ENCODE measurements around the gene AMDHD1.
"Not testable (repeated sequence)": the region's sequence is repeated elsewhere in the genome, so short reads cannot be mapped to it uniquely, and the experiment has no call there.

The AMDHD1 gene

DNA sequence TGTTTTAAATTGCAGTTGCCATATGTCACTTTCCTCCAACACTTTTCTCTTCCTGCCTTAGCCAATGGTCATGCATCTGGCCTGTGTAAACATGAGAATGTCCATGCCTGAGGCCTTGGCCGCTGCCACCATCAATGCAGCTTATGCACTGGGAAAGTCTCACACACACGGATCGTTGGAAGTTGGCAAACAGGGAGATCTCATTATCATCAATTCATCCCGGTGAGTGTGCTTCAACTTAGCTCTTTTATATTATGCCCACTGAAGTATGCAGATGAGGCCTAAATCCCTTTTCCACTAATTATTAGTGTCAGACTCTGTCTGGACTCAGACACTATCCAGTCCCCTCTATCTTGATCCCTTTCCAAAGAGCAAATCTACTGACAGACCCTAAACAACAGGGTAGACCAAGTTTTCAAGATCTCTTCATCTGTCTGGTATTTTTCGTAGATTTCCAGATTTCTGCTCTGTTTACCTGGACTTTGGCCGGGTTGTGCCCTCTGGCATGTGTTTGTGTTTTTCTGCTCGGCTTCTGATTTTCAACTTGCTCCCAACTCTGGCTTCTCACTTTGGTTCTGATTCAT, 23.2 kb downstream of the AMDHD1 start:
- DNase-seq (ENCODE audit: low read depth): no peak

DNA sequence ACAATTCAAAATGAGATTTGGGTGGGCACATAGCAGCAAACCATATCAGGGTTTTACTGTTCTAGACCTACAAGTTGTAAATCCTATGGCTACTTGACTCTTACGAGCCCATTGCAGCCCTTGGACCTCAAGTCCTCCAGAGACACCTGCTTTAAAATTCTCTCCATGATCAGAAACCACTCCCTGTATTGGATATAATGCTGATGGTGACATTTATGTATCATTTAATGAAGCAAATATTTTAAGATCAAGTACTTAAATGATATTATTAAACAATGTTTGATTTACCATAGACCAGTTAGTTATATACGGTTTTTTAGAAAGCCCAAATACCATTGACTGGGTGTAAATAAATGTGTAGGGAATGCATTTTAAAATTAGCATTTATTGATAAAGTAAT, 24.2 kb downstream of the AMDHD1 start:
- DNase-seq (ENCODE audit: low read depth): no peak

DNA sequence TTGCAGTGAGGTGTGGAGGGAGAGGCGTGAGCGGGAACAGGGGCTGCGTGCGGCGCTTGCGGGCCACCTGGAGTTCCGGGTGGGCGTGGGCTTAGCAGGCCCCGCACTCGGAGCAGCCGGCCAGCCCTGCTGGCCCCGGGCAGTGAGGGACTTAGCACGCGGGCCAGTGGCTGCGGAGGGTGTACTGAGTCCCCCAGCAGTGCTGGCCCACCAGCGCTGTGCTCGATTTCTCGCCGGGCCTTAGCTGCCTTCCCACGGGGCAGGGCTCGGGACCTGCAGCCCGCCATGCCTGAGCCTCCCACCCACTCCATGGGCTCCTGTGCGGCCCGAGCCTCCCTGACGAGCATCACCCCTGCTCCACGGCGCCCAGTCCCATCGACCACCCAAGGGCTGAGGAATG, 26.0 kb downstream of the AMDHD1 start:
- DNase-seq (ENCODE audit: low read depth): not testable (repeated sequence)

DNA sequence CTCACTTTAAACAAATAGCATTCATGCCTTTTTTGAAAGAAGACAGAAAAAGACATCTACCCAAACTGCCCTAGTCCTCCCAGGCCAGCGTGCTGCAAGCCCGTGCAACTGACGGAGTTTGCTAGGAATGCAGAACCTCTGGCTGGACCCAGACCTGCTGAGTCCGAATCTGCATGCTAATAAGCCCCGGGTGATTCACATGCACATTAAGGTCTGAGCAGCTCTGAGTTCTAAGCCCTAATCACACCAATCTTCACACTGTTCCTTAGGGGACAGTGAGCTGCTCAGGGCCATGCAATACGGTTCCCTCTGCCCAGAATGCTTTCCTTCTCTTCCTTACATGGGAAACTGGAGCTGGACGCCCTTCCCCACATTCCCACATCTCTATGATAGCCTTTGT, 27.8 kb downstream of the AMDHD1 start:
- no peak for DNase-seq (ENCODE audit: low read depth)

DNA sequence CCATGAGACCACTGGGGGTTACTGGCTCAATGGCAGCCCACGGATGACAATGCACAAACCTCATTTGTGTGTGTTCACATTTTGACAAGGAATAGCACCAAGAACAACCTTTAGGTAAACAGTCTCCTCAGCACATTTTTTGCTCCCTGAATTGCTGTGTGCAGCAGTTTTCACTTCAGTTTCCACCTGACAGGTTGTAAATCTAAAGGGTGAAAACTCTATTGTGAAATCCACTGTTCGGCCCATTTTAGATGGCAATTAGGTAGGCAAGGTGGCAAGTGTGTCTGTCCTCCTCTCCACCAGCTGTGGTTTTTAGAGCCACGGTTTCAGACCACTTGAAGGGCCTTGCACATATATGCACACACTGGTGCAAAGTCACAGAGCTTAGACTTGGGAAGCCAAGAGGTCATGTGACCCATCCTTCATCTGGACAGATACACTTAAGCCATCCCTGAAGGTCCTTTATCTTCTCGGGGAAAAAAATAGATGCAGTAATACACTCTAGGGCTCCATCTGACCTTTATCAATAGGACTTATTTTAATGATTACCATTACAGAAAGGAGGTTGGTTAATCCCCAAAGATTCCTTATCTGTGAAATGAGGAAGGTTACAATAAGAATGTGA, 29.8 kb downstream of the AMDHD1 start:
- DNase-seq (ENCODE audit: low read depth): no peak

DNA sequence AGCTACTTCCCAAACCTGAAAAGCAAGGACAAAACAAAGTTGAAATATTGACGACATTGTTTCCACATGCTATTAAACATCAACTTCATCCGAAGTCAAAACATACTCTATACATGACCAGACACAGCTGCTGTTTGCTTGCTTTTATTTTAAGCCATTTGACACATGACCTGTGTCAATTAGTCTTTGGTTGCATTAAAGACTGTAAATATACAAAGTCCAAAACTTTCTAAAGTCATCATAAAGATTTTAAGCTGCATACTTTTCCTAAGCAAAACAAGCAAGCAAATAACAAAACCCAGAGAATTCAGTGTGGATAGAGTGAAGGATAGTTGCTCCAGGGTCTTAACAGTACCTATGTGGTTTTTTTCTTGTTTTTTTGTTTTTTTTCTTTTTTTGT, 31.2 kb downstream of the AMDHD1 start:
- no peak for DNase-seq (ENCODE audit: low read depth)

DNA sequence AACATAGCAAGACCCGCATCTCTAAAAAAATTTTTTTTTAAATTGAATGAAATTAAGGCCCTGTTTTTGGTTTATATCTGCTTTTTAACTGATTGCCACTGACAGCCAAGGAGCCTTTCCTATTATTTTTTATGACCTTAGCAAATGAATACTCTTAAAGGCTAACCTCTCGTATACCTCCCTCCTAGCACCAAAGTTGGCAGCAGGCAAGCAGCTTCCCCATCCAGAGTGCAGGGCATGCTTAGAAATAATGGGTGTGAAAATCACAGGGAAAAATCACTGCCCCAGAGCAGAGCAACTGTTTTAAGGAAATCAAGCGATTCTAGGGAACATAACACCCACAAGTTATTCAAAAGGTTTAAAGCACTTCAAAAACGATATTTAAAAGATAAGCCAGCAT, 32.4 kb downstream of the AMDHD1 start:
- DNase-seq (ENCODE audit: low read depth): no peak

DNA sequence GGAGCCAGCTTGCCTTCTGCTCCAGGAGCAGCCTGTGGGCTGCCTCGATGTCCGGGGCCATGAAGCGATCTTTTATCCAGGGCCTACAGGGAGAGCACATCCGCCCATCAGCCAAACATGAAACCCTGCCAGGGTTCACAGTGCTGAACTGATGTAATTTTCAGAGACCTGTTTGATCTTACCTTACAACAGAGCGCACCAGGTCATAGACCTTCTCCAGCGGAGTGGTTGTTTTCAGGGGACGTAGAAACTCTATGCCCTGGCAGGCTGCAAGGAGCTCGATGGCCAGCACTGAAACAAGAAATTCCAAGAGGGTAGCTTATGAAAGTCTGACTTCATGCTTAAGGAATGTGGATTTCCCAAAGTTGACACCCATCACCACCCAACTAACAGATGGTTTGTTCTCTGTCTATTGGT, 33.3 kb downstream of the AMDHD1 start:
- no peak for DNase-seq (ENCODE audit: low read depth)

DNA sequence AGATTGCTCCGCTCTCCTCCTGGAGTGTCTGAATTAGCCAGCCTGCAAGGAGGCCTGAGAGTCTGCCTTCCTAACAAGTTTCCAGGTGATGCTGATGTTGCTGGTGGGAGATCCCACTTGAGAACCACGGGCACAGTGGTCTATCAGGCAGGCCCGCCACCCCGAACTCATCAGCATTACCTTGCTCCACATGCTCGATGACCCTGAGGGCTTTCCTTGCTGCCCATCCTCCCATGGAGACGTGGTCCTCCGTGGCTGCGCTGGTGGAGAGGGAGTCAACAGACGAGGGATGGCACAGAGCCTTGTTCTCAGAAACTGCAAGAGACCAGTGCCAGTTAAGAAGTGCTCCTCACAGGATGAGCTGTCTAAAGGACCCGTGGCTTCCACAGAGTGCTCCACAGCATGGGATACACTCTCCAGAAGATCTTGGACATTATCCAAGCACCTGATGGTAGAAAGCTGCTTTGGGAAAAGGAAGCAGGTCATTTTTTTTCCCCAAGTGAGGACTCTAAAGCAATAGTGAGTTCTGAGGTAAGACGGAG, 34.7 kb downstream of the AMDHD1 start:
- DNase-seq (ENCODE audit: low read depth): no peak

DNA sequence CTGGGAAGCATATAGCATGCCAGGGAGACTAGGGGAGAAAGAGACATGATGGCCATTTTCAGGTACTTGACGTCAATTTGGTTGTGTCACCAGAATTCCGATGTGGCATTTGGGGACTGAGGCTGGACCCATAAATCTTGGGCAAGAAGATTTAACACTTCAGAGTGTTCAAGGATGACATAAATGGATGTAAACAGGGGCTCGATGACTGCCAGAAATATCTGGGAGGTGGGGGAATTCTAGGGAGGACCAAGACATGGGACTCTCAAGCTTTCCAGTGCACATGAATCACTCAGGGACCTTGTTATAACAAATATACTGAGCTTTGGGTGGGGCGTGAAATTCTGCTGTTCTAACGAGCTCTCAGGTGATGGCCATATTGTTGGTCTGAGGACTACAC, 35.2 kb downstream of the AMDHD1 start:
- DNase-seq (ENCODE audit: low read depth): no peak

DNA sequence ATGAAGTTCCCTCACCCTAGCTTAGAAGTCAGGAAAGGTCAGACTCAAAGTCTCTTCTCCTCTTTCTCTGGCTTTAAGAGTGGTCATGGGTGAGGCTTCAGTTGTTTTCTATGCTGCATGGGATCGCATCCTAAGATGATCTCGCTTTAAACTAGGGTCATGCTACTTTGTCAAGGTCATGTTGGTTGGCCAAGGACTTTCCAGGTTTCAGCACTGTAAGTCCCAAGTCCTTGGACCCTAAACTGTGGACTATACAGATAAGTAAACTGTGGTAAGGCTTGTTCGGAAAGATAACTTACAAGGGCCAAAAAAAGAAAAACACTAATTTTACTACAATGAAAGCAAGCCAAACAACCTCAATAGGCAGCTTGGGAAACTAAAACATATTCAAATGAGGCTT, 35.6 kb downstream of the AMDHD1 start:
- DNase-seq (ENCODE audit: low read depth): no peak

DNA sequence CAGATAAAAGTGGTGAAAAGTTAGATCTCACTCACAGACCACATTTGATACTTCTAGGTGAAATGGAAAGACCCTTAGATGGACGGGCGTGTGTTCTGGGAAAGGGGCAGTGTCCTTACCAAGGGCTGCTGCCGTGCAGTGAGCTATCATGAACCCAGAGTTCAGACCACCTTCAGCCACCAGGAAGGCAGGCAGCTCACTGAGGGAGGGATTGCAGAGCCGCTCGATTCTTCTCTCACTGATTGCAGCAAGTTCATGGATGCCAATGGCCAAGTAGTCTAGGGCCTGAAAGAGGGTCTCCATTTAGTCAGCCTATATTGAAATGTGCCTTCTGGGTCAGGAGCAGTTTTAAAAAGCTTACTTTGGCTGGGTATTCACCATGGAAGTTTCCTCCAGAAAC, 37.3 kb downstream of the AMDHD1 start:
- DNase-seq (ENCODE audit: low read depth): no peak

DNA sequence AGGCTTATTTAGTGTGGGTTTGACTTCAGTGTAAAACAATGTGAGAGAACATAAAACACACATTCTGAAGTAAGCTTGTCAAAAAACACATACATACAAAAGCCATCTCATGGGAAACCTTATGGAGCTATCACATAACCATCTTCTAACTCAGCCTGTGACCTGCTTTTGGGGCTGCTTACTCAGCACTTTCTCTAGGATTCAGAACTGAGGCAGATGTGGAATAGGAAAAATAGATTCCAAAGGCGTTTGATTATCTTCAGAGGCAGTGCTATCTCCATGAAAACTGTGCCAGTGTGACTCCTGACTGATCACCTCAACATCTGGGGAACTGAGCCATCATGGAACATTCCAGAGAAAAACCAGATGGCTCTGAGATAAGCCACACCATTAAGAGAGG, 39.5 kb downstream of the AMDHD1 start:
- DNase-seq (ENCODE audit: low read depth): no peak

DNA sequence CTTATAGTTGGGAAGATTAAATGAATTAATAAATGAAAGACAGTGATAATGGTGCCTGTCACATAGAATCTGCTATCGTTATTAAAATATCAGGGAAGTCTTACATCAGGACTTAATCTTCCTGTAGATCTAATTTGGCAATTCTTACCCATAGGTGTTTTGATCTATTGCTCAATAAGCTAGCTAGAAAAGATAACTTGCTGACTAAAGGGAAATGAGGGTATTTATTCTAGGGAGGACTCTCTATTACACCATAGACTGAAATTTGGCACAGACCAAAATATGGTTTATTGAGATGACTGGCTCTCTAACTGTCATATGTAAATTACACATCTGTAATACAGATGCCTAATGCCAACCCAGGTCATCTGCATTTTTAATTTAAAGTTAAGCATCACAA, 41.6 kb downstream of the AMDHD1 start:
- no peak for DNase-seq (ENCODE audit: low read depth)

DNA sequence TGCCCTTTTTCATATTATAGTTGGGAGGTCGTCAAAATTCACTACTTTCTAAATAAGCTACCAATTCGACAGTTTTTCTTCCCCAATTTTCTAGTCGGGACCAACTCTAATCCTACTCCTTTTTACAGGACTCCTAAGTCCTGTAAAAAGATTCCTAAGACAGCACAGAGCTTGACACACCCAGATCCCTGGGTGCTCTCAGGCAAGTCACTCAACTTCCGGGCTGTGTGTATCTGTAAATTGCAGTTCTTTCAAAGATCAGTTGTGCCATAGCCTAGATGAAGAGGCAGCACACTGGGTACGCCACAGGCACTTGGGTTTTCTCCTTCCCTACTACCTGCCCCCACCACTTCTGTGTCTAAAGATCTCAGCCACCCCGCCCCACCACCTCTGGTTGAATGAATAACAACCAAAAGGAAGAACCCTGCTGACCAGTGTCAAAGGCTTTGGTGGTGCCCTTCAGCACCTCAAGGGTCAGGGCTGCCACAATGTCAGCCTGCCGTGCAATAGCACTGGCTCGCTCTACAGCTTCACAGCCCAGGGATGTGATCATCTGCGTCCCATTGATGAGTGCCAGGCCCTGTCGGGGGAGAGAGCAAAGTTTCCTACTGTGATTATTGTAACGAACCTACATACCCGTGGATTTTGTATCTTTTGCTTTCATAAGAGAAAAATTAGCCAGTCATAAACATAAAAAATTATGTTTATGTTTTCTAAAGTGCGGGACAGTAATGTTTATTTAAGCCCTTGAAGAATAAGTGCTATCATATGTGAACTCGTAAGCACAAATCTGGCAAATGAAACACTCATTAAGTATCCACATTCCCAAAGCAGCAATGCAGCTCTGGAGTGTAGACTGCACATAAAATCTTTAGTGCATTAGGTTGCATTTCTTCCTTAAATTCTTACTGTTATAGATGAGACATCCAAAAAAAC, 43.8 kb downstream of the AMDHD1 start:
- no peak for DNase-seq (ENCODE audit: low read depth)

DNA sequence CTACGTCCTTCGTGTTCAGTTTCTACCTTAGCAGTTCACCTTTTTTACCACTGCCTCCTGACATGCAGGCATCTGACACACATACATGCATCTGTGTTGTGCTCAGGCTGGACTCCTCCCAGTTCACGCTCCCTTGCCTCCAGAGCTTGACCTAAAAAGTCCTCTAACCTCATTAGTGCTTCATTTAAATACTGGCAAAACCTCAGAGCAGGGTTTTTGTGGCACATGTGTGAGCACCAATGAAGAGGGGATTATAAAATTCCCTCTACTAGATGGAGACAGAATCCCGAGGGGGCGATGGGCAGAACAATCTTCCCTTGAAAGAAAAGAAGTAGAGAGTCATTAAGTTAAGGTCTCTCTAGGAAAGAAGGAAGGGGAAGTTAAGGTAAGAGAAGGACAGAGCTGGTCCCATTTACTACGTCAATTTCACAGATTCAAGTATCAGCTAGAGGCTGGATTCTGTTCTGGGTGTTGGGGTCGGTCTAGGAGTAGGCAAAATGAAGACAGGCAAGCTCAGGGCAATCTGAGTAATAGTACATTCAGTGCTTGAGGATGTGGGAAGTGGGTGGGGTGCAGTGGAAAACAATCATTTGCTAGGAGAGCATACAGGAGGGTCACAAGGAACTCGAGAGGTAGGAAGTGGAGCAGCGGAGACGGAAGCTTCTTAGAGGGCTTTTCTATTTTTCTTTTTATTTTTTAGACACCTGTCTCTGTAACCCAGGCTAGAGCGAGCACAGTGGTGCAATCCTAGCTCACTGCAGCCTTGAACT, 45.6 kb downstream of the AMDHD1 start:
- DNase-seq (ENCODE audit: low read depth): no peak

DNA sequence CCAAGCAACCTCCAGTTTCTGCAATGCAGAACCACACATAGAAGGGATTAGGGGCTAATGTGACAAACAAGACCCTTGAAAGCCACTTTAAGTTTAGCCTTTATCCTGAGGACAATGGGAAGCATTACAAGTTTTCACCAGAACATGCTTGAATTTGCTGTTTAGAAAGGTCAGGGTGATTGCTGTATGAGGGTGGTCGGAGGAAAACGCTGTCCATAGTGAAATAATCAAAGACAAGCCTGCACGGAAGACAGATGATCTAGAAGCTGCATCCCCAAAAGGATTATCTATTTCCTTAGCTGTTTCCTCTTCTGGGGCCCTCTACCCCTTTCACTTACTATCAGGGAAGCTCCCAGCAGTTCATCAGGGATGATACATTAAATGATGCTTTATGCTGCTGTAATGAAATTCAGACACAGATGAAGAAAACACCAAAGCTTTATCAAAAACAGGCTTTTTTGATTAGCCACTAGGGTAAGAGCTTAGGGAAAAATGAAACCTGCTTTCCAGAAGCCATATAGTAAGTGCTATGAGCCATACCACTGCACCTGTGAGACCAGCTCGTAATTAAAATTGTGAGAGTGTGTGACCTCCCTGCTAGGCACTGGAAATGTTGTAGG, 46.5 kb downstream of the AMDHD1 start:
- no peak for DNase-seq (ENCODE audit: low read depth)

DNA sequence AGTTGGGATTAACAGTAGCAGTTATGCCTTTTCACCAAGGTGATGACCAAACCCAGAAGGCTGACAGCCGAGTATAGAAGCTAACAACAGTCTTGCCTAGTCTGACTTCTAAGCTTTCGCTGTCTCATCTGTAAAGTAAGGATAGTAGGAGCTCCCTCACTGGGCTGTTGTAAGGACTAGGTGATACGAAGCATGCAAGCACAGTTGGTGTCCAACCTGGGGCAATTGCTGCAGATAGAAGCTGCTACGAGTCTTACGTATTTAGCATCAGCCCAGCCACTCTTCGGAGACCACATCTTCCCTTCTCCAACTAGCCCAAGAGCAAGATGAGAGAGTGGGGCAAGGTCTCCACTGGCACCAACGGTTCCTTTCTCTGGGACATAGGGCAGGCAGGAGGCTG, 47.0 kb downstream of the AMDHD1 start:
- DNase-seq (ENCODE audit: low read depth): no peak

DNA sequence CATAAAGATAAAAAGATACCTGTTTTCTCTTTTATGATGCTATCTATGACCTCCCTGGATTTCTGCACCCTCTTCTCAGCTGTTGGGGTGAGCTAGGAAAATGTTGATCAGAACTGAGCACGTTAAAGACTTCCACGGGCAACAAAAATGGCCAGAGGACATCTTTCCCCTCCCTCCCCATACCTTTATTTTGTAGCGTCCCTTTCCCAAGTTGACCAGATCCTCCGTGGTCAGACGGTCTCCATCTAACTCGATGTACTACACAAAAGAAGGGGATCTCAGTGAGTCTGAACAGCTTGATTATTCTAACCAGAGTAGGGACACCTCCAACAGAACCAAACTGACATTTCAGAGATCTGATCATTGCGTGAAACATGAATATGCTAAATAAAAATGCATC, 50.8 kb downstream of the AMDHD1 start:
- no peak for DNase-seq (ENCODE audit: low read depth)

DNA sequence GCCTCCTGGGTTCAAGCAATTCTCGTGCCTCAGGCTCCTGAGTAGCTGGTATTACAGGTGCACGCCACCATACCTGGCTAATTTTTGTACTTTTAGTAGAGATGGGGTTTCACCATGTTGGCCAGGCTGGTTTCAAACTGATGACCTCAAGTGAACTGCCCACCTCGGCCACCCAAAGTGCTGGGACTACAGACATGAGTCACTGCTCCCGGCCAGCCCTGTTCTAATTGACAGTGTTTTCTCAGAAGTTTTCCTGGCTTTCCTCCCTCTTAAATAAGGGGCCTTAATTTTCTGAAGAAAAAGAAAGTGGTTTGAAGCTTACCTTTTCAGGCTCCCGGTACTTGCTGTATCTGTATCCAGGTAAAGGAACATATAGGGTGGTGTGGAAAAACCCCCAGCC, 51.3 kb downstream of the AMDHD1 start:
- no peak for DNase-seq (ENCODE audit: low read depth)

DNA sequence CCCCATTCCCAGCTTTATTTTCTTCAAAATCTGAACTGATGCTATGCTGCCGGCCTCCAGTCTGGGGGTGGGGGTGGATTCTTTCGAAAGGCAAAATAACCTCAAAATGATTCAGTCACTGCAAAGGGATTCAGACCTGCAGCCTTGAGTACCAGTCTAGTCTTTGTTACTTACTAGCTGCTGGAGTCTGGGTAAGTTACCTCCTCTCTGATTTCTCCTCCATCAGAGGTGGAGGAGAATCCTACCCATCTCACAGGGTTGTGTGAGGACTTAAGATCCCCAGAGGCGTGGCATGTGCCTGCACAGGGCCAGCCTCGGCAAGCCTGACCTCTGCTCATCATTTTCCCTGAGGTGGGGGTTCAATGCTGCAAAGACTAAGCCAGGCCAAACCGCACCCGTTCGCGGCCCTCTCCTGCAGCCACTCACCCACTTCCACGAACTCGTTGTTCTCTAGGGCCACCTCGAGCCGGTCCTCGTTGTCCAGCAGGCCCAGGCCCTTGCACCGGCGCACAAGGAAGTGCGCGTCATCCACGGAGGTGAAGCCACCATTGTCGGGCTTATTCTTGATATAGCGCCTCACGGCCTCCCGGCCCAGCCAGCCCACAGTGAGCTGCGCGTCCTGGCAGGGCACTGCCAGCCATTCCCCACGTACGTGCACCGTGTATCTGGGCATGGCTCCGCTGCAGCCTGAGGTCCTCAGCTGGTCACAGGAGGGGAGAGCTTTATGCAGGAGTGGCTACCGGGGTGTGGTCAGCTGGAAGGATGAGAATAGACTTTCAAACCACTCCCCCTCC, 52.3 kb downstream of the AMDHD1 start:
- DNase-seq (ENCODE audit: low read depth): no peak

Measured in stromal cell of bone marrow (primary cell).